GM12878 (cell line): ENCODE measurements around the gene C16orf90. TPM values are rescaled to one million over a fixed set of nuclear protein-coding genes. Genes with fewer than 3 reads are reported as not detected.

Experiments used
- ATAC-seq: fragments of 200-7000 bp; cut with Tn5 transposase; 3 replicates; pipeline ENCODE4 v1.9.1; 2020; ENCODE audit warnings: mild to moderate bottlenecking, moderate library complexity
- BruUV-seq: library from RNA; stranded (reverse); fragments of 400-500 nt; replicated peaks from 2 replicates; lab custom pipeline; 2021; lab: Mats Ljungman, UMichigan
- CTCF ChIA-PET: fragments of 300-600 bp; sonication (Branson Sonifier 250); formaldehyde crosslinking; extraction: SDS; loops from one replicate; lab custom pipeline; 2021; ENCODE audit warnings: inconsistent platforms; lab: Yijun Ruan, JAX
- POLR2A ChIA-PET: fragments of 350-600 bp; formaldehyde crosslinking; extraction: SDS; loops from one replicate; lab custom pipeline; 2021; ENCODE audit warnings: inconsistent platforms; lab: Charles Lee
- RAD21 ChIA-PET: fragments of 300-600 bp; sonication (Branson Sonifier 250); formaldehyde crosslinking; loops from one replicate; lab custom pipeline; 2023; ENCODE audit warnings: antibody characterized with exemption; ENCODE audit not compliant: unreplicated experiment; lab: Charles Lee
- SMC1A ChIA-PET: fragments of 300-600 bp; sonication (Branson Sonifier 250); formaldehyde crosslinking; loops from one replicate; lab custom pipeline; 2023; ENCODE audit not compliant: unreplicated experiment, uncharacterized antibody; lab: Charles Lee
- DNase-seq: peaks from one replicate; pipeline ENCODE4 v3.0.0-alpha.2; 2011; ENCODE audit warnings: low read depth, low spot score
- FAIRE-seq: peaks from 3 replicates; lab custom pipeline; 2011; peaks lifted over from hg19 to GRCh38; lab: Jason Lieb, UNC
- H2AFZ ChIP-seq: 2 replicates; pipeline ENCODE4 v1.6.0; 2011; ENCODE audit warnings: low read depth, low read length, control low read depth; ENCODE audit not compliant: control insufficient read depth
- H3K27ac ChIP-seq: 2 replicates; pipeline ENCODE4 v1.5.1; 2011; ENCODE audit warnings: control low read depth; ENCODE audit not compliant: control insufficient read depth, insufficient read depth
- H3K27me3 ChIP-seq, 2 experiments: replicated peaks in 1 of 2; 2 replicates each; pipeline versions ENCODE4 v1.6.0 to v1.6.1; 2011; ENCODE audit warnings: low read length in 1 of 2; ENCODE audit not compliant: control insufficient read depth in 2 of 2, insufficient read depth in 2 of 2
- H3K36me3 ChIP-seq, 2 experiments: 2 replicates each; pipeline ENCODE4 v1.5.1; 2011; ENCODE audit warnings: low read length in 1 of 2; ENCODE audit not compliant: control insufficient read depth in 2 of 2, insufficient read depth in 2 of 2
- H3K4me1 ChIP-seq: 2 replicates; pipeline ENCODE4 v1.6.1; 2011; ENCODE audit warnings: mild to moderate bottlenecking, low read length, moderate library complexity, mixed read lengths; ENCODE audit not compliant: control insufficient read depth, insufficient read depth
- H3K4me2 ChIP-seq: 2 replicates; pipeline ENCODE4 v1.6.0; 2011; ENCODE audit warnings: control low read depth; ENCODE audit not compliant: control insufficient read depth, insufficient read depth
- H3K4me3 ChIP-seq: fragments of 200-600 bp; sonication (generic); 2 replicates; pipeline ENCODE4 v1.5.1; 2016
- H3K79me2 ChIP-seq: 2 replicates; pipeline ENCODE4 v1.6.0; 2011; ENCODE audit warnings: low read length; ENCODE audit not compliant: control insufficient read depth, insufficient read depth
- H3K9ac ChIP-seq: 2 replicates; pipeline ENCODE4 v1.8.0; 2011; ENCODE audit warnings: low read length, control low read depth, mixed read lengths; ENCODE audit not compliant: control insufficient read depth, insufficient read depth
- H3K9me3 ChIP-seq: replicated peaks from 3 replicates; pipeline ENCODE4 v1.5.1; 2011; ENCODE audit warnings: mild to moderate bottlenecking, low read length; ENCODE audit not compliant: control insufficient read depth, insufficient read depth
- H4K20me1 ChIP-seq: 2 replicates; pipeline ENCODE4 v1.6.0; 2011; ENCODE audit not compliant: control insufficient read depth, insufficient read depth
- IRF3 ChIP-seq: fragments of 450-650 bp; IDR thresholded peaks from 2 replicates; pipeline ENCODE4 v1.6.1; 2014; ENCODE audit warnings: mild to moderate bottlenecking
- MEF2A ChIP-seq: IDR thresholded peaks from 2 replicates; pipeline ENCODE4 v1.6.1; 2011; ENCODE audit warnings: low read depth, mild to moderate bottlenecking, low read length, moderate library complexity; ENCODE audit not compliant: insufficient read depth
- MLLT1 ChIP-seq: fragments of 450-650 bp; IDR thresholded peaks from 2 replicates; pipeline ENCODE4 v1.6.1; 2016; ENCODE audit warnings: mild to moderate bottlenecking
- NFYA ChIP-seq: IDR thresholded peaks from 2 replicates; pipeline ENCODE4 v1.6.1; 2011; ENCODE audit warnings: low read depth, mild to moderate bottlenecking, low read length, improper control_type of control experiment, borderline replicate concordance
- TAF1 ChIP-seq: IDR thresholded peaks from 2 replicates; pipeline ENCODE4 v1.6.1; 2011; ENCODE audit warnings: mild to moderate bottlenecking, low read depth, low read length, borderline replicate concordance
- YY1 ChIP-seq: IDR thresholded peaks from 2 replicates; pipeline ENCODE4 v1.6.1; 2011; ENCODE audit warnings: low read depth, mild to moderate bottlenecking, low read length
- WGBS: methylation state at CpG from one replicate; pipeline ENCODE4 v1.1.6; 2016; ENCODE audit warnings: low lambda C conversion rate; ENCODE audit not compliant: insufficient replicate concordance, insufficient coverage; ENCODE audit errors: missing lambda C conversion rate; 5-methylcytosine and 5-hydroxymethylcytosine counted together
- in situ Hi-C: fragments of 300-500 bp; cut with MboI; formaldehyde crosslinking; loops from 9 replicates; pipeline ENCODE4 v1.14.3; 2018; ENCODE audit warnings: mixed read lengths
- intact Hi-C: fragments of 100-400 bp; cut with micrococcal nuclease; formaldehyde crosslinking; loops from one replicate; pipeline ENCODE4 v1.14.2; 2022; ENCODE audit not compliant: unreplicated experiment
- polyA plus RNA-seq, 11 experiments: library from polyadenylated mRNA; depleted of rRNA in 4 of 11; unstranded in 6 of 11; stranded (reverse) in 5 of 11; fragments of >200 nt; fragmentation: Nextera tagmentation in 4 of 11; fragmentation: Illumina TruSeq in 1 of 11; extraction: Ambion mirVana in 4 of 11; extraction: Trizol in 1 of 11; gene quantifications; 1 replicate in 1 of 11; 2 replicates in 10 of 11; pipeline versions ENCODE4 v1.2.1 to v1.2.3, GENCODE V29; 2011 to 2016; ENCODE audit warnings: inconsistent platforms in 2 of 11, missing spikeins in 2 of 11, low read depth in 1 of 11
- total RNA-seq, 4 experiments: library from RNA; depleted of rRNA in 3 of 4; stranded (reverse); fragments of >200 nt in 3 of 4; fragmentation: Illumina TruSeq in 1 of 4; extraction: Trizol in 1 of 4; gene quantifications; 2 replicates each; pipeline versions ENCODE4 v1.2.1 to v1.2.3, GENCODE V29; 2013 to 2021
- TF ChIP-seq, protein P1 (sequence below): IDR thresholded peaks from 2 replicates; pipeline ENCODE4 v1.6.1; 2012; ENCODE audit warnings: low read length, inconsistent platforms
- TF ChIP-seq, protein P2 (sequence below): fragments of 450-650 bp; IDR thresholded peaks from 2 replicates; pipeline ENCODE4 v1.6.1; 2017; ENCODE audit warnings: antibody characterized with exemption, mild to moderate bottlenecking, moderate library complexity
- TF ChIP-seq, protein P3 (sequence below): fragments of 450-650 bp; conservative IDR thresholded peaks from 2 replicates; pipeline ENCODE4 v1.6.1; 2017; ENCODE audit warnings: mild to moderate bottlenecking, moderate library complexity

The C16orf90 gene
- total and polyA plus RNA-seq, 10 of the 15 experiments (the other 5 are each of a cell fraction or from before 2014, with no cell fraction given), result not detected

- TF ChIP-seq IRF3, result no peak
- TF ChIP-seq NFYA, result no peak
- TF ChIP-seq MLLT1, result no peak
- TF ChIP-seq, protein P1, sequence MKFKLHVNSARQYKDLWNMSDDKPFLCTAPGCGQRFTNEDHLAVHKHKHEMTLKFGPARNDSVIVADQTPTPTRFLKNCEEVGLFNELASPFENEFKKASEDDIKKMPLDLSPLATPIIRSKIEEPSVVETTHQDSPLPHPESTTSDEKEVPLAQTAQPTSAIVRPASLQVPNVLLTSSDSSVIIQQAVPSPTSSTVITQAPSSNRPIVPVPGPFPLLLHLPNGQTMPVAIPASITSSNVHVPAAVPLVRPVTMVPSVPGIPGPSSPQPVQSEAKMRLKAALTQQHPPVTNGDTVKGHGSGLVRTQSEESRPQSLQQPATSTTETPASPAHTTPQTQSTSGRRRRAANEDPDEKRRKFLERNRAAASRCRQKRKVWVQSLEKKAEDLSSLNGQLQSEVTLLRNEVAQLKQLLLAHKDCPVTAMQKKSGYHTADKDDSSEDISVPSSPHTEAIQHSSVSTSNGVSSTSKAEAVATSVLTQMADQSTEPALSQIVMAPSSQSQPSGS, result no peak
Measured at GRCh38 chr16:3513892-3514583, 18.7 kb upstream of the C16orf90 start (continued).

- BruUV-seq, result no TSS peak
- no peak overlapping the region for H3K27ac ChIP-seq
- 94% methylated on average over 20 of the region's 23 CpGs for WGBS
- TF ChIP-seq, protein P2, sequence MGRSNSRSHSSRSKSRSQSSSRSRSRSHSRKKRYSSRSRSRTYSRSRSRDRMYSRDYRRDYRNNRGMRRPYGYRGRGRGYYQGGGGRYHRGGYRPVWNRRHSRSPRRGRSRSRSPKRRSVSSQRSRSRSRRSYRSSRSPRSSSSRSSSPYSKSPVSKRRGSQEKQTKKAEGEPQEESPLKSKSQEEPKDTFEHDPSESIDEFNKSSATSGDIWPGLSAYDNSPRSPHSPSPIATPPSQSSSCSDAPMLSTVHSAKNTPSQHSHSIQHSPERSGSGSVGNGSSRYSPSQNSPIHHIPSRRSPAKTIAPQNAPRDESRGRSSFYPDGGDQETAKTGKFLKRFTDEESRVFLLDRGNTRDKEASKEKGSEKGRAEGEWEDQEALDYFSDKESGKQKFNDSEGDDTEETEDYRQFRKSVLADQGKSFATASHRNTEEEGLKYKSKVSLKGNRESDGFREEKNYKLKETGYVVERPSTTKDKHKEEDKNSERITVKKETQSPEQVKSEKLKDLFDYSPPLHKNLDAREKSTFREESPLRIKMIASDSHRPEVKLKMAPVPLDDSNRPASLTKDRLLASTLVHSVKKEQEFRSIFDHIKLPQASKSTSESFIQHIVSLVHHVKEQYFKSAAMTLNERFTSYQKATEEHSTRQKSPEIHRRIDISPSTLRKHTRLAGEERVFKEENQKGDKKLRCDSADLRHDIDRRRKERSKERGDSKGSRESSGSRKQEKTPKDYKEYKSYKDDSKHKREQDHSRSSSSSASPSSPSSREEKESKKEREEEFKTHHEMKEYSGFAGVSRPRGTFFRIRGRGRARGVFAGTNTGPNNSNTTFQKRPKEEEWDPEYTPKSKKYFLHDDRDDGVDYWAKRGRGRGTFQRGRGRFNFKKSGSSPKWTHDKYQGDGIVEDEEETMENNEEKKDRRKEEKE, result no peak
- TF ChIP-seq, protein P3, sequence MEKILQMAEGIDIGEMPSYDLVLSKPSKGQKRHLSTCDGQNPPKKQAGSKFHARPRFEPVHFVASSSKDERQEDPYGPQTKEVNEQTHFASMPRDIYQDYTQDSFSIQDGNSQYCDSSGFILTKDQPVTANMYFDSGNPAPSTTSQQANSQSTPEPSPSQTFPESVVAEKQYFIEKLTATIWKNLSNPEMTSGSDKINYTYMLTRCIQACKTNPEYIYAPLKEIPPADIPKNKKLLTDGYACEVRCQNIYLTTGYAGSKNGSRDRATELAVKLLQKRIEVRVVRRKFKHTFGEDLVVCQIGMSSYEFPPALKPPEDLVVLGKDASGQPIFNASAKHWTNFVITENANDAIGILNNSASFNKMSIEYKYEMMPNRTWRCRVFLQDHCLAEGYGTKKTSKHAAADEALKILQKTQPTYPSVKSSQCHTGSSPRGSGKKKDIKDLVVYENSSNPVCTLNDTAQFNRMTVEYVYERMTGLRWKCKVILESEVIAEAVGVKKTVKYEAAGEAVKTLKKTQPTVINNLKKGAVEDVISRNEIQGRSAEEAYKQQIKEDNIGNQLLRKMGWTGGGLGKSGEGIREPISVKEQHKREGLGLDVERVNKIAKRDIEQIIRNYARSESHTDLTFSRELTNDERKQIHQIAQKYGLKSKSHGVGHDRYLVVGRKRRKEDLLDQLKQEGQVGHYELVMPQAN, result no peak
- TF ChIP-seq MEF2A (no peak), TAF1 (no peak), YY1 (no peak)
Measured at GRCh38 chr16:3511286-3512180, 16.2 kb upstream of the C16orf90 start.

More at GRCh38 chr16:3511286-3512180, 16.2 kb upstream of the C16orf90 start:
- ATAC-seq (no peak), DNase-seq (no peak), FAIRE-seq (no peak)
- no peaks in the 10 kb centered on the region for H4K20me1 ChIP-seq
- ChIA-PET POLR2A (interaction anchor here (0.6 kb wide), 1 partner anchor 102 kb away, joined by 4 read pairs; no protein-coding TSS in a partner anchor), SMC1A (interaction anchor here (1.4 kb wide), 1 partner anchor 10 kb away, joined by 5 read pairs; the partner anchor contains the start of gene CLUAP1), CTCF (interaction anchor here (1.7 kb wide), 1 partner anchor 11 kb away, joined by 4 read pairs; the partner anchor contains the start of gene CLUAP1), RAD21 (no interaction called here)
- peaks cover 0 to 3% of the 10 kb centered on the region in 2 experiments; a peak in 2 of 4 replicates for H3K36me3 ChIP-seq
- H3K79me2 ChIP-seq, result no peaks in the 10 kb centered on the region
- H3K4me1 ChIP-seq, result peaks cover 12% of the 10 kb centered on the region
- H2AFZ ChIP-seq, result no peak overlapping the region
- no peak overlapping the region for H3K4me2 ChIP-seq
- in situ Hi-C loops, result no loop called here
- intact Hi-C loops, result no loop called here
- no peak overlapping the region for H3K9ac ChIP-seq
- no peak overlapping the region for H3K4me3 ChIP-seq
- no peaks in the 10 kb centered on the region for H3K27me3 ChIP-seq
- H3K9me3 ChIP-seq, result no peaks in the 10 kb centered on the region
